Thoracic aorta (tissue), 2 donors: ENCODE data around the gene CARD19. TPM values are rescaled to one million over a fixed set of nuclear protein-coding genes. Genes with fewer than 3 reads are reported as not detected.

Experiments
- ATAC-seq: fragments of 150-250 bp; one replicate; pipeline ENCODE4 v1.8.0; 2017; ENCODE audit warnings: low read depth; ENCODE audit not compliant: insufficient number of reproducible peaks, low FRiP score
- DNase-seq: peaks from one replicate; pipeline ENCODE4 v3.0.0-alpha.2; 2020; ENCODE audit warnings: low spot score
- H3K27ac ChIP-seq, 2 donors: fragments of 200-600 bp; sonication (generic); 1 replicate in 1 of 2; 2 replicates in 1 of 2; pipeline ENCODE4 v1.5.1; 2016; ENCODE audit warnings: mild to moderate bottlenecking in 2 of 2, moderate library complexity in 2 of 2
- H3K27me3 ChIP-seq: fragments of 200-600 bp; sonication (generic); replicated peaks from 2 replicates; pipeline ENCODE4 v1.6.0; 2016; ENCODE audit warnings: mild to moderate bottlenecking; ENCODE audit not compliant: insufficient read depth
- H3K36me3 ChIP-seq: fragments of 200-600 bp; sonication (generic); one replicate; pipeline ENCODE4 v1.5.1; 2016
- H3K4me1 ChIP-seq, 2 donors: fragments of 200-600 bp; sonication (generic); 1 replicate in 1 of 2; 2 replicates in 1 of 2; pipeline versions ENCODE4 v1.5.1 to v1.6.0; 2016; ENCODE audit warnings: low read depth in 2 of 2, mild to moderate bottlenecking in 1 of 2; ENCODE audit not compliant: control insufficient read depth in 1 of 2
- H3K4me3 ChIP-seq: fragments of 200-600 bp; sonication (generic); 2 replicates; pipeline ENCODE4 v1.5.1; 2016; ENCODE audit warnings: mild to moderate bottlenecking
- H3K9me3 ChIP-seq: fragments of 200-600 bp; sonication (generic); 2 replicates; pipeline ENCODE4 v1.5.1; 2016
- CTCF ChIP-seq: fragments of 200-600 bp; sonication (generic); IDR thresholded peaks from one replicate; pipeline ENCODE4 v1.5.1; 2019; ENCODE audit warnings: antibody characterized with exemption
- total RNA-seq, 2 donors: library from RNA; depleted of rRNA; stranded (reverse); fragments of >200 nt; gene quantifications; one replicate each; pipeline versions ENCODE4 v1.1.0 to v1.2.3, GENCODE V29; 2016

Gene CARD19
- total RNA-seq, 2 donors from 2014 or later: 46.3 to 103 TPM

DNA sequence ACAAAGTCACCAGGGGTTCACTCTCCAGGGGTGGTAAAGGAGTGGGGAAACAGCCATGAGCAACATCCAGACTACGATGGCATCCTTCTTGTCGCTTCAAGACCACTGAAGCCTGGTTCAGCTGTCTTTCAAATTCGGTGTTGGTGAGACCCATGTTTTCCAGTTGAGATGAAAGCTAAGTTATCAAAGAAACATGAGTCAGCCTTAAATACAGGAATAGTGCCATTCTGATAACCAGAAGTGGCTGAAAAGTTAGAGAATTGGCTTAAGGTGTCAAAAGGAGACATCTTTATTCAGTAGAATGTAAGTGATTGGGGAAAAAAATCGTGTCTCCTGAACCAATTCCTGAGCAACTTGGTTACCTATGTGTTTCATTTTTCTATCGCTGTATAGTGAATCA, 7.0 kb upstream of the CARD19 start:
- Histone ChIP-seq H3K9me3 (peaks cover 7% of the 10 kb centered on the region), H3K27me3 (no peaks in the 10 kb centered on the region), H3K36me3 (no peaks in the 10 kb centered on the region), H3K4me3 (no peak overlapping the region), H3K4me1 (no peaks in the 10 kb centered on the region), H3K27ac (no peak overlapping the region)
- ATAC-seq: no peak
- no peak for DNase-seq
- no peak for TF ChIP-seq CTCF

DNA sequence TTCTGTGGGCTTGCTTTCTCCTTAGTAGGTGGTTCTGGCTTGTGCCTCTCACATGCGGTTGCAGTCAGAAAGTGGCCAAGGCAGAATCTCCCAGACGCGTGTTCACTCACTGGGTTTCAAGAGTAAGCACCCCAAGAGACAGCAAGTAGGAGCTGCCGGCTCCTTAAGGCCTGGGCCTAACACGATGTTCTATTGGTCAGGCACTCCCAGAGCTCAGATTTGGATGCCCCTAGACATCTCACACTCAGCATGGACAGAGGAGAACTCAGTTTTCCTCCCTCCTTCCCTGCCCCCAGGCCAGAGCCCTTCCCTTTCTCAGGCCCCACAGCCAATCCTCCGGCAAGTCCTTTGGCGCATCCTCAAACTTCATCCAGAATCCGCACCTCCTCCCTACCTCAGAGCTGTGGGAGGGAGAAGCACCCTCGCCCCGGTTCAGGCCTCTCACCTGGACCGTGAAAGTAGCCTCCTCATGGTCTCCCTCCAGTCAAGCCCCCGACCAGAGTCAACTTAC, 6.5 kb upstream of the CARD19 start:
- DNase-seq (no peak), ATAC-seq (no peak)
- H3K4me1 ChIP-seq: peaks cover 0 to 2% of the 10 kb centered on the region in 2 donors
- no peaks in the 10 kb centered on the region for H3K36me3 ChIP-seq
- peaks cover 7% of the 10 kb centered on the region for H3K9me3 ChIP-seq
- H3K27ac ChIP-seq: no peak overlapping the region
- no peak overlapping the region for H3K4me3 ChIP-seq
- no peak for TF ChIP-seq CTCF
- H3K27me3 ChIP-seq: no peaks in the 10 kb centered on the region

DNA sequence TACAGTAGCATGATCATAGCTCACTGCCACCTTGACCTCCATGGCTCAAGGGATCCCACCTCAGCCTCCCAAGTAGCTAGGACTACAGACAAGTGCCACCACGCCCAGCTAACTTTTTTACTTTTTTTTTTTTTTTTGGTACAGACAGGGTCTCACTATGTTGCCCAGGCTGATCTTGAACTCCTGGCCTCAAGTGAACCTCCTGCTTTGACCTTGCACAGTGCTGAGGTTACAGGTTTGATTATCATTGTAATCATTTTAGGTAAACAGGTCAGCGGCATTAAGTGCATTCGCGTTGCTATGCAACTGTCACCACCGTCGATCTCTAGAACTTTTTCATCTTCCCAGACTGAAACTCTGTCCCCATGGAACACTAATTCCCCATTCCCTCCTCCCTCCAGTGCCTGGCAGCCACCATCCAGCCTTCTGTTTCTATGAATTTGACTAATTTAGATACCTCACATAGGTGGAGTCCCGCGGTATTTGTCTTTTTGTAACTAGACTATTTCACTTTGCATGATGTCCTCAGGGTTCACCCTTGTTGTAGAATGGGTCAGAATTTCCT, 5.8 kb upstream of the CARD19 start:
- H3K9me3 ChIP-seq: peaks cover 7% of the 10 kb centered on the region
- H3K27ac ChIP-seq: no peak overlapping the region
- no peaks in the 10 kb centered on the region for H3K36me3 ChIP-seq
- DNase-seq: no peak
- TF ChIP-seq CTCF: no peak
- H3K27me3 ChIP-seq: no peaks in the 10 kb centered on the region
- no peak for ATAC-seq
- H3K4me3 ChIP-seq: no peak overlapping the region
- peaks cover 0 to 9% of the 10 kb centered on the region in 2 donors for H3K4me1 ChIP-seq

- Histone ChIP-seq H3K36me3 (no peaks in the 10 kb centered on the region), H3K4me3 (no peak overlapping the region), H3K27ac (no peak overlapping the region), H3K9me3 (peaks cover 7% of the 10 kb centered on the region), H3K4me1 (peaks cover 0 to 9% of the 10 kb centered on the region in 2 donors), H3K27me3 (no peaks in the 10 kb centered on the region)
- no peak for TF ChIP-seq CTCF
- ATAC-seq (no peak), DNase-seq (no peak)
Measured at GRCh38 chr9:93091056-93091452, 5.0 kb upstream of the CARD19 start.

GRCh38 chr9:93091453-93092081, 4.5 kb upstream of the CARD19 start:
- H3K27me3 ChIP-seq: no peaks in the 10 kb centered on the region
- TF ChIP-seq CTCF: no peak
- no peaks in the 10 kb centered on the region for H3K36me3 ChIP-seq
- H3K9me3 ChIP-seq: peaks cover 7% of the 10 kb centered on the region
- no peak for ATAC-seq
- no peak for DNase-seq
- no peak overlapping the region for H3K27ac ChIP-seq
- H3K4me1 ChIP-seq: peaks cover 0 to 9% of the 10 kb centered on the region in 2 donors
- H3K4me3 ChIP-seq: no peak overlapping the region
